ENCODE data around the gene ZNF138. TPM values are rescaled to one million over a fixed set of nuclear protein-coding genes. Genes with fewer than 3 reads are reported as not detected.

The ZNF138 gene
- total and polyA plus RNA-seq, 8 donors, result 1.8 to 35.6 (median 7.4) TPM

DNA sequence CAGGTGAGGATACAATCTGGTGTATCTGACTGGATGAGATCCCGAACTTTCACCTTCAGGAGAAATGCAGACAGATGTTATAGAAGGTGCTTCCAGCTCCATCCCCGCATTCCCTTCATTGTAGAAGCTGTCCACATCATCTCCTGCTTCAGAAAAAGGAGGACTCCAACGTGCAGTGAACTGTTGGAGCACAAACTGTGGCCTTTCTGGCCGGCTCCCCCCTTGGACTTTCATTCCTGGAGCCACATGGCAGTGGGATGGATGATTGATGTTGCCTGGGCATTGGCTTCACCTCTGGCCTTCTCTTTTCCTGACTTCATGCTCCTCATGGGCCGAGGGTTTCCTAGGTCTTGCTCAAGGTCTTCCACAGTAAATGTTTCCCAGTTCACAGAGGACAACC, 79.3 kb downstream of the ZNF138 start:
- Histone ChIP-seq H3K9me3 (peaks cover 0 to 22% (median 3%) of the 10 kb centered on the region in 4 donors), H3K27me3 (peaks cover 0 to 5% (median 4%) of the 10 kb centered on the region in 3 donors), H3K27ac (no peak overlapping the region), H3K36me3 (no peaks in the 10 kb centered on the region), H3K4me1 (peaks cover 0 to 8% (median 3%) of the 10 kb centered on the region in 4 donors), H3K4me3 (no peak overlapping the region)
- WGBS, 5 donors, result 59 to 72% (median 68%) methylated on average over 5 of the region's 5 CpGs
- DNase-seq, result peak in 1 of 2 donors; percentile 19
- intact Hi-C loops (cut with DNase I; ENCODE audit: low total_unique reads), result no loop called here
- TF ChIP-seq POLR2AphosphoS5 (IDR thresholded peaks at IDR 0.05) (no peak), EP300 (IDR thresholded peaks at IDR 0.05) (no peak), POLR2A (IDR thresholded peaks at IDR 0.05) (no peak)
- TF ChIP-seq, protein P1, sequence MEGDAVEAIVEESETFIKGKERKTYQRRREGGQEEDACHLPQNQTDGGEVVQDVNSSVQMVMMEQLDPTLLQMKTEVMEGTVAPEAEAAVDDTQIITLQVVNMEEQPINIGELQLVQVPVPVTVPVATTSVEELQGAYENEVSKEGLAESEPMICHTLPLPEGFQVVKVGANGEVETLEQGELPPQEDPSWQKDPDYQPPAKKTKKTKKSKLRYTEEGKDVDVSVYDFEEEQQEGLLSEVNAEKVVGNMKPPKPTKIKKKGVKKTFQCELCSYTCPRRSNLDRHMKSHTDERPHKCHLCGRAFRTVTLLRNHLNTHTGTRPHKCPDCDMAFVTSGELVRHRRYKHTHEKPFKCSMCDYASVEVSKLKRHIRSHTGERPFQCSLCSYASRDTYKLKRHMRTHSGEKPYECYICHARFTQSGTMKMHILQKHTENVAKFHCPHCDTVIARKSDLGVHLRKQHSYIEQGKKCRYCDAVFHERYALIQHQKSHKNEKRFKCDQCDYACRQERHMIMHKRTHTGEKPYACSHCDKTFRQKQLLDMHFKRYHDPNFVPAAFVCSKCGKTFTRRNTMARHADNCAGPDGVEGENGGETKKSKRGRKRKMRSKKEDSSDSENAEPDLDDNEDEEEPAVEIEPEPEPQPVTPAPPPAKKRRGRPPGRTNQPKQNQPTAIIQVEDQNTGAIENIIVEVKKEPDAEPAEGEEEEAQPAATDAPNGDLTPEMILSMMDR (IDR thresholded peaks at IDR 0.05), result no peak

DNA sequence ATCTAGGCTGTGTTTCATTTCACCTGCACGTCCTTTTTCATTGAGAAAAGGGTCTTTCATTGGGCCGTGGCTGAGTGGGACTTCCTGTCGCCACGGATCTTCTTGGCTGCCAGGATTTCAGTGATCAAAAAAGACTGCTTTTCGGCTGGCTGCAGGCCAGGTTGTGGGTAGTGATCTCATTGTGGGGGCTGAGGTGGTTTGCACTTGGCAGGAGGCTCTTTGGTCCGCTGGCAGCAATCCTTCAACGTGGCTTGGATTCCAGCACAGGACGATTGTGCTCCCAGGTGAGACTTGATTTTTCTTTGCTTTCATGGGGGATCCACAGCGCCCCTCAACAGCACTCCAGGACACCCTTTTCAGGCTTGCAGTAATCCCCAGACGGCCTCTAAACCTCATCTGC, 79.9 kb downstream of the ZNF138 start:
- intact Hi-C loops (cut with DNase I; ENCODE audit: low total_unique reads), result no loop called here
- Histone ChIP-seq H3K27ac (no peak overlapping the region), H3K36me3 (no peaks in the 10 kb centered on the region), H3K4me3 (no peak overlapping the region), H3K4me1 (peaks cover 0 to 8% (median 3%) of the 10 kb centered on the region in 4 donors), H3K27me3 (peaks cover 0 to 5% (median 4%) of the 10 kb centered on the region in 3 donors), H3K9me3 (peaks cover 0 to 22% (median 6%) of the 10 kb centered on the region in 4 donors)
- TF ChIP-seq, protein P1 (IDR thresholded peaks at IDR 0.05), result no peak
- TF ChIP-seq POLR2AphosphoS5 (IDR thresholded peaks at IDR 0.05) (no peak), POLR2A (IDR thresholded peaks at IDR 0.05) (no peak), EP300 (IDR thresholded peaks at IDR 0.05) (no peak)
- WGBS, 5 donors, result 68 to 74% (median 70%) methylated on average over 10 of the region's 10 CpGs
- peak in 1 of 2 donors; percentile 19 for DNase-seq

DNA sequence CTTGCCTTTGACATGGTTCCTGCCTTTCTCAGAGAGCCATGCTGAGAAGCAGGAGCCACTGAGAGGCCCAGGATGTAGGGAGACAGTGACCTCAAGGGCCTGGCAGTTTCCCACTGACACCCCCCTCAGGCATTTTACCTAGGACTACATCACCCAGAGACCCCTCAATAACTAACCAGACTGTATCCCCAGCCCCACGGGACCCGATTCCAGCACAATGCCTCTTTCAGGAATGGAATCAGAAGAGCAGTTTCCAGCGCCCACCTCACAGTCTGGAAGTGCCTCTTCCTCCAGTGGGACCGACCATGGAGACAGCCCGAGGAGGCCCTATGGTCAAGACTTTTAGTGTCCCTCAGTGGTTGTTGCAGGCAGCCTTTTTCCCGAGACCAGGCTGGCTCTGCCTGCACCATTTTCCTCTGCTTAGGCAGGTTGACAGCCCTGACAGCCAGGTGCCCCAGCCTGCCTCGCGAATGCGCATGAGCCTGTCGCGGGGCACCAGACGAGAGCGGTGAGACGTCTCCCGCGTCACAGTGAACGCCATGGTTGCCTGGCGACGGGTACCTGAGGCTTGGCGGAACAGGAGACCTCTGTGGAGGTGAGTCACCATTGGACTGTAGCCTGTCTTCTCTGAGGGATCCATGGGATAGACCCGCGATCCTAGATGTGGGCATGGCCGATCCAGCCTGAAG, 80.5 kb downstream of the ZNF138 start:
- peaks cover 0 to 5% (median 4%) of the 10 kb centered on the region in 3 donors for H3K27me3 ChIP-seq
- peak in 1 of 2 donors; percentile 20 for DNase-seq

DNA sequence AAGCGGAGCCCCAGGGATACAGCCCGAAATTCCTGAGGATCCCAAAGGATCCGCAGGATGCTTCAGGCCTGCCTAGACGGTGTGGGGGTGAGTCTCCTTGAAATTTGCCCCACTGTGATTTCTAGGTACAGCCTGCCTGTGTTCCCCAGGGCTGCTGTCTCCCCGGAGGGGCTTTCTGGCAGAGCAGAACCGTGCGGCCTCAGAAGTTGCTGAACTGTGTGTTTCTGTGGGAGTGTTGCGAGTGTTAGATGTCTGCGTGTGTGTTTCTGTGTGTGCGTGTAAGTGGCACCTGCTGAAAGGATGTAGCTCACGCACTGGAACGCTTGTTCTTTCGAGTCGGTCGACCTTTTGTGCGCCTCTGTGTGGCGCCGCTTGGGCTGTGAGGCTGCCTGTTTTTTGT, 81.0 kb downstream of the ZNF138 start:
- no peak for TF ChIP-seq EP300 (IDR thresholded peaks at IDR 0.05)
- no peak for TF ChIP-seq POLR2AphosphoS5 (IDR thresholded peaks at IDR 0.05)
- TF ChIP-seq POLR2A (IDR thresholded peaks at IDR 0.05), result no peak
- TF ChIP-seq, protein P1 (IDR thresholded peaks at IDR 0.05), result no peak
- intact Hi-C loops (cut with DNase I; ENCODE audit: low total_unique reads), result no loop called here
- DNase-seq, result peak in 1 of 2 donors; percentile 11
- no peak overlapping the region for H3K4me3 ChIP-seq
- no peaks in the 10 kb centered on the region for H3K36me3 ChIP-seq
- peaks cover 0 to 5% (median 4%) of the 10 kb centered on the region in 3 donors for H3K27me3 ChIP-seq
- H3K27ac ChIP-seq, result no peak overlapping the region
- H3K9me3 ChIP-seq, result peaks cover 3 to 27% (median 9%) of the 10 kb centered on the region in 4 donors
- peaks cover 0 to 8% (median 3%) of the 10 kb centered on the region in 4 donors for H3K4me1 ChIP-seq
- WGBS, 5 donors, result 84 to 94% (median 91%) methylated on average over 17 to 18 of the region's 18 CpGs

More for the DNA sequence above, 80.5 kb downstream of the ZNF138 start:
- peaks cover 0 to 25% (median 7%) of the 10 kb centered on the region in 4 donors for H3K9me3 ChIP-seq
- WGBS, 5 donors, result 72 to 92% (median 81%) methylated on average over 14 to 23 of the region's 23 CpGs
- no peak overlapping the region for H3K4me3 ChIP-seq
- no peak overlapping the region for H3K27ac ChIP-seq
- no peaks in the 10 kb centered on the region for H3K36me3 ChIP-seq
- TF ChIP-seq POLR2A (IDR thresholded peaks at IDR 0.05) (no peak), EP300 (IDR thresholded peaks at IDR 0.05) (no peak)
- TF ChIP-seq, protein P1 (IDR thresholded peaks at IDR 0.05), result no peak
- intact Hi-C loops (cut with DNase I; ENCODE audit: low total_unique reads), result no loop called here
- peaks cover 0 to 8% (median 3%) of the 10 kb centered on the region in 4 donors for H3K4me1 ChIP-seq
